GM21529 (cell line): Measurements from ENCODE around the gene STIM2.
"Not testable (repeated sequence)": the region's sequence is repeated elsewhere in the genome, so short reads cannot be mapped to it uniquely, and the experiment has no call there.

Source experiments
- ATAC-seq: cut with Tn5 transposase; IDR thresholded peaks from one replicate; pipeline ENCODE4 v1.9.1; 2021; ENCODE audit not compliant: unreplicated experiment

STIM2 gene

GRCh38 chr4:27023366-27023765 is 162.7 kb downstream of the STIM2 start:
- ATAC-seq = no peak

DNA sequence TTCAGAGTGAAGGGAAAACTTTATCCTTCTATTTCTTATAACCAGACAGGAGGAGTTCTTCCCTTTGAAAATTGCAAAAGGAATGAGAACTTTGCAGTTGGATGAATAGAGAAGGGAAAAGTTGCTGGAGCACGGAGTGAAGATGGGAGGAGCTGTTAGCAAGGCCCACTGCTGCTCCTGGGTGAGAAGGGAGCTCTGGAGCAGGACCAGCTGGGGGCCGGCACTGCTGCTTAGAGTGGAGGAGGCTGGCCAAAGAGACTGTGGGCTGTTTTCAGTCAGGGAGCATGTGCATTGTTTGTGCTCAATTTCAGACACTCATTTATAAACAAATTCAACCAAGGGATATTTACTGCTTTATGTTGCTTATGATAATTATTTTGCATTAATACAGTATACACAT is 164.2 kb downstream of the STIM2 start:
- no peak for ATAC-seq

DNA sequence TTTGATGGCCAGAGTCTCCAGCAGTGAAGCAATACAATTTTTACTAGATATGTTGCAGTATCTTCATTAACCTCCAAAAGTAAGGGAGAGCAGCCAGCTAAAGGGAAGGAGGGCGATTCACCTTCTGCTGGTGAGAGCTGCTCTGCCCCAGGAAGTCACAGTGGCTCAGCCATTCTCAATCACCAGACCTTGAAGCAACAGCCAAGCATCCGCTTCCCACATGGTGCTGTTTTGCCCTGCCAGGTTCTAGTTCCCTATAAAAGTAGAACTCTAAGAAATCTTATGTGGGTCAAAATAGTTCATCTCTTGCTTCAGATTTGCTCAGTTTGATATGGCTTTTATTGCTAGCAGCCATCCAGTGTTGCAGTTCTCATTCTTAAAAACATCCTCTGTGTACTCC is 166.8 kb downstream of the STIM2 start:
- ATAC-seq = no peak

GRCh38 chr4:27035127-27035526 is 174.5 kb downstream of the STIM2 start:
- not testable (repeated sequence) for ATAC-seq

DNA sequence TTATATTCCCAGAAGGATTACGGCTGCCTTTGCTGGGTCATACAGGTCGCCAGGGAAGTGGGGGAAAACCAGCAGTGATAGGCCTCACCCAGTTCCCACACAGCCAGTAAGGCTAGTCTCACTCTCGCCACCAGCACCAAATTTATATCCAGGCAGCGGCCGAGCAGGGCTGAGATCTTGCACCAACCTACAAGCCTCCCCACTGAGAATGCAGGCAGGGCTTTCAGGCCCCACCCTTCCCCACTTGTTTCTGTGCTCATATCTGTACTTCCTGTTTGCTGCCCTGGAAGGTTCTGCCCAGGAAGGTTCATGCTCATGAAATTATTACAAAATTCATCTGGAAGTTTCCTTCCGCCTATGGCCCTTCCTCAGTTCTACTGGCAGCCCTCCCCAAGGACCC is 179.7 kb downstream of the STIM2 start:
- no peak for ATAC-seq

GRCh38 chr4:27042411-27042810 is 181.8 kb downstream of the STIM2 start:
- no peak for ATAC-seq

DNA sequence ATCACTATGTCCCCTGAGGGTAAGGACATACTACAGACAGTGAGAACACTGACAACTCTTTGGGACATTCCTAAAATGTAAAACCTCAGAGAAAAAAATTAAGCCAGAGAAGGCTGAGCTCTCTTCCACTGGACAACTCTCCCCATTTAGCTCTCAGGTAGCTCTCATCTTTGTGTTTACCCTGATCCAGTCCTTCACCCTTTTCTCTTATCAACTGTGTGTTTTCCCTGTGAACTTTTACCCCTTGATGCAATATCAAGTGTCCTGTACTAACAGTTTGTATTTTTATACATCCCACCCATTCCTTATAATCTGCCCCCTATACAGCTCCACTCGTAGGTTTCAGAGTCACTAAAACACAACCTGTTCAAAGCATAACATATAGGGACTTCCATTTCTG is 182.6 kb downstream of the STIM2 start:
- ATAC-seq = no peak

DNA sequence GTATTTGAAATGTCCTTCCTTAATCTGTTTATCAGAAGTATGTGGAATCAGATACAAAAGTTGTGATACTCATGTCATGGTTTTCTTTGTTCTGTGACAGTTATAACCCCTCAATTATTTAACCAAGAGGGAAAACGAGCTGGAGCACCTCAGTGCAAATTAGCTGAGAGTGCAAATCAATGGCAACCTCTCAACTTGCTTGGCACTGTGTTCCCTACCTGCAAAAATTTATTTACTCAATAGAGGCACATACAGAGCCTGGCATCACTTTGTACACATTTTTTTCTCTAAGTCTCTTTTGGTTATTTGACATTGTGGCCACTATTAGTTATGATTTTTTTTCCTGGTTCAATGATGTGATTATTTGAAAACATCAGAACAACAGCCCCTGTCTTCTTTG is 186.2 kb downstream of the STIM2 start:
- no peak for ATAC-seq

DNA sequence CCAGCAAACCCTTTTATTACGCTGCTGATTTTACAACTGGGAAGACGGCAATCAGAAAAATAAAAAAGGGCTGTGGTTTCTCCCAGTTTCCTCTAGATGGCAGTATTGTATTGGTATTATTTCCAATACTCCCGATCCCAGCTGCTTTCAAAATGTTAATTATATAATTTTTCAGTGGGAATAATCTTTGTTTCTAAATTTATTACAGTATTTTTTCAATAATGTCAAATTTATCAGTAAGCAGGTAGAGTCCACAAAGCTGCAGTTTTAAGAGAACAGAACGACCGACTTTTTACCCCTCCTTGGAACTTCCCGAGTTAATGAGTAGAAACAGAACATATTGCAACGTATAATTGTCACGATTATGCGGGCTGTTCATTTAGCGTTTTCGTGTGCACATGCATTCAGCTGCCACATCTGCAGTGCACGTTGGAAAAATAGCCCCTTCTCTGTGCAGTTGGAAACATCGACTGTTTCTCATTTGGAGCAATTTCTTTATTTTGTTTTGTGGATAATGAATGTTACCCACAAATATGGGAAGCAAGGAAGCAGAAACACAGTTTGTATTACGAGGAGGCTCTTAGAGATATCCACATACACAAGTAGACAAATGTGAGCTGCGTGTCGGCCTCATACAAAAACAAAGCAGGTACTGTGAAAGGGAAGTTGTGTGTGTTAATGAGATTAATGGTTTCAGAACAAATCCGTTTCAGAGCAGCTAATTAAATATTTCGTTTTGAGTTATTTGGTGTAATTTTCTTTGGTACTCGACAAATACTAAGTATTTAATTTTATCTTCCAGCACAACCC is 188.0 kb downstream of the STIM2 start:
- no peak for ATAC-seq

GRCh38 chr4:27049239-27049829 is 188.7 kb downstream of the STIM2 start:
- ATAC-seq = no peak

GRCh38 chr4:27050731-27051130 is 190.1 kb downstream of the STIM2 start:
- no peak for ATAC-seq

DNA sequence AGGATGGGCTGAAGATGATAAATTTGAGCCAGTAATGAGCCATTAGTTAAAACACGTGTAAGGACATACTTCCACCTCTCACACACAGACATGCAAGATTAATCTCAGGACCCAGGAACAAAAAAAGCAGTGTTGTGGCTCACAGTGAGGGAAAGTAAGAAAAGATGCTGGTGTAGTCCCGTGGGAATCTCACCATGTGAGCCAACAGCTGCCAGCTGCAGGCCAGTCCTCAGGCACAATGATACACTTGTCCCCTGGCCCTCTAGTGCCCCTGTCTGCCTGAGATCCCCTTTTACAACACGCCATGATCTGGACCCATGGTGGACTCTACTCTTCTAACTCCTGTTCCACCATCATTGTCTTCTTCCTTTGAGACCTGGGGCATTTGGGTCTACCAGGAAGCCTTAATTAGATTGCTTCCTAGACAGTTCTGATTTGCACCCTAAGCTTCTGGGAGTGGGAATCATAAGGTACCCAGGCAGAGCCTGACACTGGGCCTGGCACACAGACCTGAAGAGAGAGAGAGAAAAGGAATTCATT is 194.7 kb downstream of the STIM2 start:
- no peak for ATAC-seq

DNA sequence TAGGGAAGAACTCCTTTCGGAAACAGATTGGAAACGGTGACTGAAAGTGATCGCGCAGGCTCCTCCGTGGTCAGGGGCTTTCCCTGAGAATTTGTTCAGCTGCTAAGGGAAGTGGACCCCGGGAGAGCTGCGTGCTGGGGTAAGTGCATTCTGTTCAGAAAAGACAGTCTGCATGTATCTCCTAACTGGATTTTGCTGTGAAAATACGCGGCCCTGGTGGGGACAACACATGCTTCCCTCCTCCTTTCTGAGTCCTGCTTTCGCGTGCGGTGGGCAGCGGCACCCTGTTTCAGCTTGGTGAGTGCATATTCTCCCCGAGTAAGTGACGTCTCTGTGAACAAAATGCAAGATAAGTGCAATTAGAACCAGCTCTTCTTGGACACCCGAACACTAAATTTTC is 195.6 kb downstream of the STIM2 start:
- ATAC-seq = no peak

GRCh38 chr4:27057053-27057452 is 196.4 kb downstream of the STIM2 start:
- no peak for ATAC-seq

- ATAC-seq = no peak
These were observed 197.0 kb downstream of the STIM2 start for GRCh38 chr4:27057662-27058061.

DNA sequence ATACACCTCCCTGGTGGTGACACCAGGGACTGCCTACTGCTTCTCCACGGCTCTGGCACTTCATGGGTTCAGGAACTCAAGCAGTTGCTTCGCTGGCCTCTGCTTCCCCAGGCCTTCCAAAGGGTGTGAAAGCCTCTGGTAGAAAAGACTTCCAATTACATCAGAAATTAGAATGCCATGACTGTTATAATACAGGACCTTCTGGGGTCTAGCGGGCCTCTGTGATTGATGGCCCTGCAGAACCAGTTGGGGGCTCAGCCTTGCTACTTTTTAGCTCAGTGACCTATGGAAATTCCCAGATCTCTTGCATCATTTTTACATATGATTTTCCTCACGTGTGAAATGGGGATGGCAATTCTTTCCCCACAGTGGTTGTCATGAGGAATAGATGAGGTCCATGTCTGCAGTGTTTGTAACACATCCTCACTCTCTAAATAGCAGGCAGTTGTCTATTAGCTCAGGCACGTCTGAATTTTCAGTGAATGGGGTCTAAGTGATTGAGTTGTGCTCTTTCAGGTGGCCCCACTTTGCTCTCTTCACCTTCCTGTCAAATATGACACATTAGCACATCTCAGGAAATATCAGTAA is 198.3 kb downstream of the STIM2 start:
- ATAC-seq = no peak

DNA sequence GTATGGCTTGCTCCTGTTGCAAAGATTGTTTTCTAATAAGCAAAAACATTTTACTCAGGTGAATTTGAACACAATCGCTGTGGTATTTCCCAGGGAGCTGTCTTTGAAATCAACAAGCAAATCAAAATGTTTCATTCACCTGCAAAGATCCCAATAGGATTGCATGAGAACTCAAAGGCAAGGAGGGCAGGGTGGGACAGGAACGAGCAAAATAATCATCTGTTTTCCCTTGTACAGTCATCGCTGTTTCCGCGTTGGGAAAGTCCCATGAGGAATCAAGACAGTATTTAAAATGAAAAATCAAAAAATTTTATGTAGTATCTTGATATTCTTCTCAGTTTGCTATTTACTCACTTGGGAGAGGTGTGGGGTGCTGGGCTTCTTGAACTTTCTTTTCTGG is 198.8 kb downstream of the STIM2 start:
- ATAC-seq = no peak

DNA sequence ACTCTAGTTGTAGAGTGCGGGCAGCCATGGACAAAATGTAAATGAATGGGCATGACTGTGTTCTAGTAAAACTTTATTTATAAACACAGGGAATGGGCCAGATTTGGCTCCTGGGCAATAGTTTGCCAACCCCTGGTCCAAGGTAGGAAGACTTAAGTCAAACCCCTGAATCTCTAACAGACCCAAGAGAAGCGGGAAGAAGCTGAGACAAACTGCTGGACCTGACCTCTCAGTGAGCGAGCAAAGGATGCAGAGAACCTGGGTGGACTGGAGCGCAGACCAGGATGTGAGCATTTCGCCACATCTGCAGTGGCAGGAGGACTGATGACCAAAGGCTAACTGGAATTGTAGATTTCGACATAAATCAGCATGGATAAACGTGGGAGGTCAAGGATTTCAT is 201.6 kb downstream of the STIM2 start:
- no peak for ATAC-seq

DNA sequence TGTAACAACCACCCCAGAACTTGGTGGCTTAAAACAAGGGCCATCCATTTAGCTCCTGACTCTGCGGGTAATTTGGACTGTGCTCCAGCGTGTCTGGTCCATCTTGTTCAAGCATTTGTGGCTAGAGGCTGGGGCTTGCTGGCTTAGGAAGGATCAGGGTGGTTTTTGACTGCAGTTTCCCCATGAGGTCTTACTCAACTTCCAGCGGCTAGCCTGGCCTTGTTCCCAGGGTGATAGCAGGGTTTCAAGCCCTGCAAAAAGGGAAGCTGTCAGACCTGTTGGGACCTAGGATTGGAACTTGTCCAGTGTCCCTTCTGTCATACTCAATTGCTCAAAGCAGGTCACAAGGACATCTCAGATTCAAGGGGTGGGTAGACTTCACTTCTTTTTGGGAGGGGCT is 205.9 kb downstream of the STIM2 start:
- no peak for ATAC-seq

DNA sequence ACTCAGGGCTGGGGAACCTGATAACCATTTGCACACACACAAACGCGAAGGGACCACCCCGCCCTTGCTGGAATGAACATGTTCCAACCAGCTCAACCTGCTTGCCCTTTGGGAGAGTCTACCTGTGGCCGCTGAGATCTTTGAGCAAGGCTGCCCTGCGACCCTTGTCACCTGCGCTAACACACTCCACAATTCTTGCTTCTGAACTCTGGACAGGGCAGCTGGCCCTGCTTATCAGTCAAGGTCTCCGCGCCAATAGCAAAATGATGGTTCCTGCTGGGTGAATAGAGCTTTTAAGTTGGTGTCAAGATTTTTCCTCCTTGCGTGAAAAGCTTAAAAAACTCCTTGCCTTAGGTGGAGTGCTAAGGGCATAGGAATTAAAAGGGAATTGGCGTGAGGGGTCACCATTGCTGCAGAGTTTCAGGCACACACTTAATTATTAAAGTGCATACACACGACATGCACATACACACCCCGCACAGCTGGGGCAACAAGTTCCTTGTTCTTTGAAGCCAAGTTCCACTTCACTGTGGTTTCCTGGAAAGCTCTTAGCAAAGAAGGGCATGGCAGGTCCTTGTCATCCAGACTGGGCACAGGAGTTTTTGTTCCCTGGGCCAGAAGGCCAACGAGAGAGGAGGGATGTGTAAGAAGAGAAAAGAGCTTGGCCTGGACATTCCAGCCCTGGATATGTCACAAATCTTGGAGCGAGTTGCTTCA is 207.7 kb downstream of the STIM2 start:
- no peak for ATAC-seq
